ENCODE measurements around the gene ZCCHC24.

The ZCCHC24 gene

GRCh38 chr10:79394664-79395063, 50.8 kb downstream of the ZCCHC24 start:
- H4K12ac ChIP-seq (ENCODE audit: low read depth, low read length), result no peak overlapping the region
- H2BK120ac ChIP-seq (ENCODE audit: insufficient read depth, low read length, poor library complexity), result no peak overlapping the region
- no peak overlapping the region for H4K8ac ChIP-seq (ENCODE audit: low read depth, low read length)
- no peak overlapping the region for H3K4me3 ChIP-seq (ENCODE audit: low read depth, low read length)
- no peak for DNase-seq
- no peak overlapping the region for H3K18ac ChIP-seq (ENCODE audit: low read length)
- no peaks in the 10 kb centered on the region for H3K79me2 ChIP-seq (ENCODE audit: control insufficient read depth, insufficient read depth, low read length, poor library complexity)
- H2AK5ac ChIP-seq (ENCODE audit: low read length), result no peak overlapping the region
- H3K36me3 ChIP-seq (ENCODE audit: control insufficient read depth in 1 of 2, insufficient read depth in 2 of 2, low read length in 2 of 2), result no peaks in the 10 kb centered on the region
- H3K14ac ChIP-seq (ENCODE audit: low read length), result no peak overlapping the region
- H2BK5ac ChIP-seq (ENCODE audit: low read depth, low read length, poor library complexity), result no peak overlapping the region
- H3K4me1 ChIP-seq (ENCODE audit: control insufficient read depth in 1 of 2, insufficient read depth in 2 of 2, low read length in 2 of 2), result peaks cover 30 to 36% of the 10 kb centered on the region in 2 experiments
- no peak overlapping the region for H3K23ac ChIP-seq (ENCODE audit: low read length)
- H3K4me2 ChIP-seq (ENCODE audit: low read length), result no peak overlapping the region
- no peak overlapping the region for H2AFZ ChIP-seq (ENCODE audit: insufficient read depth, low read length, poor library complexity)
- no peak overlapping the region for H4K91ac ChIP-seq (ENCODE audit: low read depth, low read length)
- no peak overlapping the region for H3K27ac ChIP-seq (ENCODE audit: low read depth, low read length)
- H3K4ac ChIP-seq (ENCODE audit: low read depth, low read length), result no peak overlapping the region
- no peak overlapping the region for H2BK12ac ChIP-seq (ENCODE audit: low read length)
- peaks cover 2% of the 10 kb centered on the region for H3K9me3 ChIP-seq (ENCODE audit: insufficient read depth, low read depth, low read length)
- H3K9ac ChIP-seq (ENCODE audit: low read length), result no peak overlapping the region
- H3K27me3 ChIP-seq (ENCODE audit: insufficient read depth, low read length), result no peaks in the 10 kb centered on the region
- WGBS (ENCODE audit: extremely low coverage, insufficient coverage, insufficient read length), result no CpG with 5 or more reads among the region's 5 CpGs
- peaks cover 6% of the 10 kb centered on the region for H3K79me1 ChIP-seq (ENCODE audit: low read length)

GRCh38 chr10:79393924-79394610, 51.4 kb downstream of the ZCCHC24 start:
- Histone ChIP-seq H3K79me1 (ENCODE audit: low read length) (peaks cover 6% of the 10 kb centered on the region), H3K4me1 (ENCODE audit: control insufficient read depth in 1 of 2, insufficient read depth in 2 of 2, low read length in 2 of 2) (peaks cover 24 to 30% of the 10 kb centered on the region in 2 experiments), H2BK120ac (ENCODE audit: insufficient read depth, low read length, poor library complexity) (no peak overlapping the region), H3K14ac (ENCODE audit: low read length) (no peak overlapping the region), H3K4me2 (ENCODE audit: low read length) (no peak overlapping the region), H2AFZ (ENCODE audit: insufficient read depth, low read length, poor library complexity) (no peak overlapping the region), H3K27me3 (ENCODE audit: insufficient read depth, low read length) (no peaks in the 10 kb centered on the region), H3K4me3 (ENCODE audit: low read depth, low read length) (no peak overlapping the region), H3K27ac (ENCODE audit: low read depth, low read length) (no peak overlapping the region), H4K12ac (ENCODE audit: low read depth, low read length) (no peak overlapping the region), H3K79me2 (ENCODE audit: control insufficient read depth, insufficient read depth, low read length, poor library complexity) (no peaks in the 10 kb centered on the region), H3K9me3 (ENCODE audit: insufficient read depth, low read depth, low read length) (peaks cover 2% of the 10 kb centered on the region), H2BK12ac (ENCODE audit: low read length) (no peak overlapping the region), H2BK5ac (ENCODE audit: low read depth, low read length, poor library complexity) (no peak overlapping the region), H2AK5ac (ENCODE audit: low read length) (no peak overlapping the region), H3K23ac (ENCODE audit: low read length) (no peak overlapping the region), H4K91ac (ENCODE audit: low read depth, low read length) (no peak overlapping the region), H4K8ac (ENCODE audit: low read depth, low read length) (no peak overlapping the region), H3K9ac (ENCODE audit: low read length) (no peak overlapping the region), H3K18ac (ENCODE audit: low read length) (no peak overlapping the region), H3K4ac (ENCODE audit: low read depth, low read length) (no peak overlapping the region), H3K36me3 (ENCODE audit: control insufficient read depth in 1 of 2, insufficient read depth in 2 of 2, low read length in 2 of 2) (no peaks in the 10 kb centered on the region)
- WGBS (ENCODE audit: extremely low coverage, insufficient coverage, insufficient read length), result no CpG with 5 or more reads among the region's 17 CpGs
- no peak for DNase-seq

- Histone ChIP-seq H3K14ac (ENCODE audit: low read length) (no peak overlapping the region), H3K9ac (ENCODE audit: low read length) (no peak overlapping the region), H3K18ac (ENCODE audit: low read length) (no peak overlapping the region), H3K4me2 (ENCODE audit: low read length) (no peak overlapping the region), H2AK5ac (ENCODE audit: low read length) (no peak overlapping the region), H3K23ac (ENCODE audit: low read length) (no peak overlapping the region), H3K36me3 (ENCODE audit: control insufficient read depth in 1 of 2, insufficient read depth in 2 of 2, low read length in 2 of 2) (no peaks in the 10 kb centered on the region), H3K79me2 (ENCODE audit: control insufficient read depth, insufficient read depth, low read length, poor library complexity) (no peaks in the 10 kb centered on the region), H3K27ac (ENCODE audit: low read depth, low read length) (no peak overlapping the region), H3K79me1 (ENCODE audit: low read length) (peaks cover 2% of the 10 kb centered on the region), H3K4ac (ENCODE audit: low read depth, low read length) (no peak overlapping the region), H3K9me3 (ENCODE audit: insufficient read depth, low read depth, low read length) (peaks cover 2% of the 10 kb centered on the region), H3K27me3 (ENCODE audit: insufficient read depth, low read length) (no peaks in the 10 kb centered on the region), H2BK5ac (ENCODE audit: low read depth, low read length, poor library complexity) (no peak overlapping the region), H4K8ac (ENCODE audit: low read depth, low read length) (no peak overlapping the region), H3K4me3 (ENCODE audit: low read depth, low read length) (no peak overlapping the region), H2BK120ac (ENCODE audit: insufficient read depth, low read length, poor library complexity) (no peak overlapping the region), H3K4me1 (ENCODE audit: control insufficient read depth in 1 of 2, insufficient read depth in 2 of 2, low read length in 2 of 2) (peaks cover 18 to 24% of the 10 kb centered on the region in 2 experiments), H4K91ac (ENCODE audit: low read depth, low read length) (no peak overlapping the region), H2BK12ac (ENCODE audit: low read length) (no peak overlapping the region), H4K12ac (ENCODE audit: low read depth, low read length) (no peak overlapping the region), H2AFZ (ENCODE audit: insufficient read depth, low read length, poor library complexity) (no peak overlapping the region)
- no CpG with 5 or more reads among the region's 4 CpGs for WGBS (ENCODE audit: extremely low coverage, insufficient coverage, insufficient read length)
- no peak for DNase-seq
These were observed 52.1 kb downstream of the ZCCHC24 start for GRCh38 chr10:79393221-79393923.

GRCh38 chr10:79392506-79393176, 52.8 kb downstream of the ZCCHC24 start:
- H3K9ac ChIP-seq (ENCODE audit: low read length), result no peak overlapping the region

More at GRCh38 chr10:79392506-79393176, 52.8 kb downstream of the ZCCHC24 start:
- Histone ChIP-seq H3K14ac (ENCODE audit: low read length) (no peak overlapping the region), H3K79me2 (ENCODE audit: control insufficient read depth, insufficient read depth, low read length, poor library complexity) (no peaks in the 10 kb centered on the region), H3K18ac (ENCODE audit: low read length) (no peak overlapping the region), H2BK120ac (ENCODE audit: insufficient read depth, low read length, poor library complexity) (no peak overlapping the region), H3K36me3 (ENCODE audit: control insufficient read depth in 1 of 2, insufficient read depth in 2 of 2, low read length in 2 of 2) (no peaks in the 10 kb centered on the region), H4K12ac (ENCODE audit: low read depth, low read length) (no peak overlapping the region), H3K4ac (ENCODE audit: low read depth, low read length) (no peak overlapping the region), H3K23ac (ENCODE audit: low read length) (no peak overlapping the region), H3K4me1 (ENCODE audit: control insufficient read depth in 1 of 2, insufficient read depth in 2 of 2, low read length in 2 of 2) (peaks cover 11 to 18% of the 10 kb centered on the region in 2 experiments), H2BK5ac (ENCODE audit: low read depth, low read length, poor library complexity) (no peak overlapping the region), H3K9me3 (ENCODE audit: insufficient read depth, low read depth, low read length) (peaks cover 2% of the 10 kb centered on the region), H4K8ac (ENCODE audit: low read depth, low read length) (no peak overlapping the region), H3K27ac (ENCODE audit: low read depth, low read length) (no peak overlapping the region), H4K91ac (ENCODE audit: low read depth, low read length) (no peak overlapping the region), H3K4me2 (ENCODE audit: low read length) (no peak overlapping the region), H2AFZ (ENCODE audit: insufficient read depth, low read length, poor library complexity) (no peak overlapping the region), H3K27me3 (ENCODE audit: insufficient read depth, low read length) (no peaks in the 10 kb centered on the region), H3K4me3 (ENCODE audit: low read depth, low read length) (no peak overlapping the region), H3K79me1 (ENCODE audit: low read length) (peaks cover 2% of the 10 kb centered on the region), H2BK12ac (ENCODE audit: low read length) (no peak overlapping the region), H2AK5ac (ENCODE audit: low read length) (no peak overlapping the region)
- DNase-seq, result no peak
- WGBS (ENCODE audit: extremely low coverage, insufficient coverage, insufficient read length), result no CpG with 5 or more reads among the region's 6 CpGs

All from trophoblast cell (in vitro differentiated cells and primary cell).